HG03442 (cell line): ENCODE data around the gene TSEN34.
A peak's percentile ranks its signal among the peaks of the same experiment; 100 is the strongest.

ENCODE experiments used
- ATAC-seq: cut with Tn5 transposase; IDR thresholded peaks from one replicate; pipeline ENCODE4 v1.9.1; 2021; ENCODE audit warnings: mild to moderate bottlenecking, moderate library complexity; ENCODE audit not compliant: unreplicated experiment

Gene TSEN34

DNA sequence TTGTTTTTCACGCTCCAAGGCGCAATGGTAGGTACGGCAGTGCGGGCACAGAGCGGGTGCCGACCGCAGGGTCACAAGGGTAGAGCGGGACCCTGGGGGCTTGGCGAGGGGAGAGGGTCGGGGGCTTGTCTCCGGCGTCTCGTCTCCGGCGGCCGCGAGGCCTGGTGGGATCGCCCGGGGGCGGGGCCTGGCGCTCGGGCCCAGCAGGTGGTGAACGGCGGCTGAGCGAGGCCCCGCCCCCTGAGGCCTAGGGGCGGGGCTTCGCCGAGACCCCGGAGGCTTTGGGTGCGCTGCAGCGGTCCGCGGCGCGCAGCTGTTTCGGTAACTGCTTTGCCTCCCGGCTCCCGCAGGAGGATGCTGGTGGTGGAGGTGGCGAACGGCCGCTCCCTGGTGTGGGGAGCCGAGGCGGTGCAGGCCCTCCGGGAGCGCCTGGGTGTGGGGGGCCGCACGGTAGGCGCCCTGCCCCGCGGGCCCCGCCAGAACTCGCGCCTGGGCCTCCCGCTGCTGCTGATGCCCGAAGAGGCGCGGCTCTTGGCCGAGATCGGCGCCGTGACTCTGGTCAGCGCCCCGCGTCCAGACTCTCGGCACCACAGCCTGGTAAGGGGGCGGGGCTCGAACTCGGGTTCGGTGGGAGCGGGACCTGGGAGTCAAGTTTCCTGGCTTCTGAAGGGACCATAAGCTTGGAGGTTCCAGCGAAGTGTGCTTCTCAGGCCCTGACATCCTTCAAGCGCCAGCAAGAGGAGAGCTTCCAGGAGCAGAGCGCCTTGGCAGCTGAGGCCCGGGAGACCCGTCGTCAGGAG is at the start of gene TSEN34:
TSEN34 (plus strand) TSS at position 298 of the 800 bp plus-strand sequence; CDS start at position 355, 57 bp downstream.
- peak; percentile 17 for ATAC-seq

GRCh38 chr19:54141356-54141755 is 49.8 kb upstream of the TSEN34 start:
- no peak for ATAC-seq

GRCh38 chr19:54142166-54142780 is 48.8 kb upstream of the TSEN34 start:
- ATAC-seq = no peak

DNA sequence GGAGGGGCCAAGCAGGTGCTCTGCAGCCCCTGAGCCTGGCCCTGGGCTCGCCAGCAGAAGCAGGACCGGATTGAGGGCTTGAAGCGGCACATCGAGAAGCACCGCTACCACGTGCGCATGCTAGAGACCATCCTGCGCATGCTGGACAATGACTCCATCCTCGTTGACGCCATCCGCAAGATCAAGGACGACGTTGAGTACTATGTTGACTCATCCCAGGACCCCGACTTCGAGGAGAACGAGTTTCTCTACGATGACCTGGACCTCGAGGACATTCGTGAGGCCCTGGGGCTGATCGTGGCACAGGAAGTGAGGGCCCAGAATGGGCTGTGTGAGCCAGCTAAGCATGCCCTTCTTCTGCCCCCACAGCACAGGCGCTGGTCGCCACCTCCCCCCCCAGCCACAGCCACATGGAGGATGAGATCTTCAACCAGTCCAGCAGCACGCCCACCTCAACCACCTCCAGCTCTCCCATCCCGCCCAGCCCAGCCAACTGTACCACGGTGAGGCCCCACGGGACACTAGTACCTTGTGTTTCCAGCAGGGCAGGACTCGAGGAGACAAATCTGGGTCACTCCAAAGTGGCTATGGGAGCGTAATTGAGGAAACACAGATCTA is 45.5 kb upstream of the TSEN34 start:
- ATAC-seq = no peak

GRCh38 chr19:54147676-54148075 is 43.4 kb upstream of the TSEN34 start:
- ATAC-seq = no peak

DNA sequence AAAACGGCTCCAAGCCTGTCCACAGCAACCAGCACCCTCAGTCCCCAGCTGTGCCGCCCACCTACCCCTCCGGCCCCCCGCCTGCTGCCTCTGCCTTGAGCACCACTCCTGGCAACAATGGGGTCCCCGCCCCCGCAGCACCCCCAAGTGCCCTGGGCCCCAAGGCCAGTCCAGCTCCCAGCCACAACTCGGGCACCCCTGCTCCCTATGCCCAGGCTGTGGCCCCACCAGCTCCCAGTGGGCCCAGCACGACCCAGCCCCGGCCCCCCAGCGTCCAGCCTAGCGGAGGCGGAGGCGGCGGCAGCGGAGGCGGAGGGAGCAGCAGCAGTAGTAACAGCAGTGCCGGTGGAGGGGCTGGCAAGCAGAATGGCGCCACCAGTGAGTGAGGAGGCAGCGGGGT is 43.0 kb upstream of the TSEN34 start:
- ATAC-seq = no peak

- no peak for ATAC-seq
Measured at GRCh38 chr19:54149021-54149812, 41.9 kb upstream of the TSEN34 start.

- ATAC-seq = no peak
Measured at GRCh38 chr19:54151362-54152035, 39.6 kb upstream of the TSEN34 start.

- no peak for ATAC-seq
Measured at GRCh38 chr19:54152267-54152666, 38.8 kb upstream of the TSEN34 start.

- ATAC-seq = no peak
Measured at GRCh38 chr19:54152878-54153524, 38.1 kb upstream of the TSEN34 start.

- no peak for ATAC-seq
Measured at GRCh38 chr19:54153731-54154326, 37.3 kb upstream of the TSEN34 start.

GRCh38 chr19:54154603-54155345 is 36.3 kb upstream of the TSEN34 start:
- ATAC-seq = no peak

- ATAC-seq = no peak
Measured at GRCh38 chr19:54155694-54156093, 35.4 kb upstream of the TSEN34 start.

GRCh38 chr19:54156490-54156889 is 34.6 kb upstream of the TSEN34 start:
- no peak for ATAC-seq

GRCh38 chr19:54156953-54157352 is 34.2 kb upstream of the TSEN34 start:
- no peak for ATAC-seq

- no peak for ATAC-seq
Measured at GRCh38 chr19:54158812-54159351, 32.2 kb upstream of the TSEN34 start.

GRCh38 chr19:54159352-54160181 is 31.5 kb upstream of the TSEN34 start, which contains the start of gene LENG1:
TSS of gene LENG1 (minus strand) at chr19:54159721. CDS start at chr19:54159695, 26 bp downstream.
- ATAC-seq = peak; percentile 86
